NCI-H187 (cell line): ENCODE results near the gene COPS3.

Experiments used
- DNase-seq, 2 experiments: peaks; one replicate each; lab custom pipeline; 2025; lab: John Stamatoyannopoulos, UW

COPS3 gene

GRCh38 chr17:17216236-17216635, 64.8 kb downstream of the COPS3 start:
- DNase-seq = no peak

GRCh38 chr17:17215575-17215974, 65.5 kb downstream of the COPS3 start:
- DNase-seq = no peak

- DNase-seq = no peak
Measured at GRCh38 chr17:17214646-17215436, 66.2 kb downstream of the COPS3 start.

- no peak for DNase-seq
Measured at GRCh38 chr17:17213775-17214174, 67.3 kb downstream of the COPS3 start.

GRCh38 chr17:17207998-17208397, 73.0 kb downstream of the COPS3 start:
- DNase-seq = no peak

GRCh38 chr17:17206913-17207335, 74.1 kb downstream of the COPS3 start:
- DNase-seq = no peak

GRCh38 chr17:17206124-17206912, 74.7 kb downstream of the COPS3 start, which contains the start of gene PLD6:
PLD6 (minus strand) TSS chr17:17206333; CDS start chr17:17206286, 47 bp downstream.
- peak; percentile 19 to 62 for DNase-seq

GRCh38 chr17:17205368-17206123, 75.5 kb downstream of the COPS3 start:
- no peak for DNase-seq

- no peak for DNase-seq
Measured at GRCh38 chr17:17204635-17205231, 76.3 kb downstream of the COPS3 start.

GRCh38 chr17:17204041-17204591, 76.9 kb downstream of the COPS3 start:
- no peak for DNase-seq

- no peak for DNase-seq
Measured at GRCh38 chr17:17203173-17203730, 77.8 kb downstream of the COPS3 start.

- no peak for DNase-seq
Measured at GRCh38 chr17:17201907-17202306, 79.1 kb downstream of the COPS3 start.

- DNase-seq = no peak
Measured at GRCh38 chr17:17201271-17201670, 79.8 kb downstream of the COPS3 start.

- no peak for DNase-seq
Measured at GRCh38 chr17:17200831-17201230, 80.2 kb downstream of the COPS3 start.

- DNase-seq = no peak
Measured at GRCh38 chr17:17200311-17200710, 80.7 kb downstream of the COPS3 start.

GRCh38 chr17:17198281-17198680, 82.8 kb downstream of the COPS3 start:
- DNase-seq = no peak

GRCh38 chr17:17196776-17197175, 84.3 kb downstream of the COPS3 start:
- DNase-seq = no peak
